Measurements from ENCODE around the gene GJD2. TPM values are rescaled to one million over a fixed set of nuclear protein-coding genes. Genes with fewer than 3 reads are reported as not detected.

GJD2 gene
- polyA plus RNA-seq, 1 of the 3 experiments (the other 2 are of a cell fraction): not detected

DNA sequence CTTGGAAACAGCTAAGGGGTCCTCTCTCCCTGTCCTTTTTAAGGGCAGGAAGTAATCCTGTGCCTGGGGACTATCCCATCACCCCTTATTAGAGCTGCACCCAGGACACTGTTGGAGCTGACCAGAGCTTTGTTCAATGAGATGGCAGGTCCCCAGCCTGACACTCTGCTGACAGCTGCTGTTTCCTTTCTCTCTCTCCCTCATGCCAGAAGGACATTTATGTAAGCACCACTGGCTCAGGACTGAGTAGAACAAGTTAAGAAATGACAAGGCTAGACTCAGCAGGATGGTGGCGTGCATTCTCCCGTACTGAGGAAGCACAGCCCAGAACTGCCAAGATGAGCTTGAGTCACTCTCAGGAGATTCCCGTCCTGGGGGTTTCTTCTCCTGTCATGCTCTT lies 17.3 kb downstream of the GJD2 start:
- ChIA-PET POLR2A (interaction anchor here (0.7 kb wide), 1 partner anchor 15 kb away, joined by 3 read pairs; no protein-coding TSS in a partner anchor), CTCF (interaction anchor here (1.1 kb wide), 1 partner anchor 11 kb away, joined by 3 read pairs; no protein-coding TSS in a partner anchor)
- 30% methylated on average over 3 of the region's 3 CpGs for WGBS (ENCODE audit: low lambda C conversion rate)
- H3K9ac ChIP-seq: no peak overlapping the region
- no peak overlapping the region for H2AFZ ChIP-seq (ENCODE audit: low read depth)
- peaks cover 7% of the 10 kb centered on the region; the same call in 1 of the 2 replicates for H3K27me3 ChIP-seq (ENCODE audit: insufficient read depth)
- H3K36me3 ChIP-seq (replicated peaks in 1 of 2; ENCODE audit: control insufficient read depth in 1 of 2, insufficient read depth in 2 of 2, low read length in 1 of 2): no peaks in the 10 kb centered on the region
- no peak overlapping the region for H3K4me3 ChIP-seq (ENCODE audit: low read depth in 2 of 2, low read length in 1 of 2)
- H3K27ac ChIP-seq (ENCODE audit: low read depth in 2 of 2, low read length in 1 of 2): no peak overlapping the region
- no peaks in the 10 kb centered on the region for H4K20me1 ChIP-seq (ENCODE audit: insufficient read depth)
- H3K9me2 ChIP-seq: no peaks in the 10 kb centered on the region
- TF ChIP-seq EP300 (IDR thresholded peaks at IDR 0.05; ENCODE audit: borderline replicate concordance in 1 of 2, low read depth in 1 of 2, low read length in 1 of 2): no peak
- no peak for TF ChIP-seq EZH2phosphoT487 (IDR thresholded peaks at IDR 0.05; ENCODE audit: borderline replicate concordance, low read depth)
- H3K4me1 ChIP-seq (ENCODE audit: control insufficient read depth in 1 of 2, insufficient read depth in 2 of 2, low read depth in 1 of 2, low read length in 1 of 2): no peaks in the 10 kb centered on the region
- no peak overlapping the region for H3K4me2 ChIP-seq
- H3F3A ChIP-seq (replicated peaks; ENCODE audit: insufficient read depth): no peaks in the 10 kb centered on the region
- H3K79me2 ChIP-seq (ENCODE audit: insufficient read depth): no peaks in the 10 kb centered on the region
- DNase-seq: no peak
- no peaks in the 10 kb centered on the region for H3K9me3 ChIP-seq

- H4K20me1 ChIP-seq (ENCODE audit: insufficient read depth): no peaks in the 10 kb centered on the region
- H2AFZ ChIP-seq (ENCODE audit: low read depth): no peak overlapping the region
- ChIA-PET CTCF (no interaction called here), POLR2A (no interaction called here)
- WGBS (ENCODE audit: low lambda C conversion rate): 43% methylated on average over 5 of the region's 5 CpGs
- H3K9me2 ChIP-seq: no peaks in the 10 kb centered on the region
- no peaks in the 10 kb centered on the region for H3K27me3 ChIP-seq (ENCODE audit: insufficient read depth)
- H3K36me3 ChIP-seq (replicated peaks in 1 of 2; ENCODE audit: control insufficient read depth in 1 of 2, insufficient read depth in 2 of 2, low read length in 1 of 2): no peaks in the 10 kb centered on the region
- DNase-seq: no peak
- no peak overlapping the region for H3K4me2 ChIP-seq
- no peaks in the 10 kb centered on the region for H3K4me1 ChIP-seq (ENCODE audit: control insufficient read depth in 1 of 2, insufficient read depth in 2 of 2, low read depth in 1 of 2, low read length in 1 of 2)
- no peaks in the 10 kb centered on the region for H3F3A ChIP-seq (replicated peaks; ENCODE audit: insufficient read depth)
- TF ChIP-seq ELF1 (IDR thresholded peaks at IDR 0.05): no peak
- no peak for TF ChIP-seq SIN3A (IDR thresholded peaks at IDR 0.05; ENCODE audit: borderline replicate concordance, low read depth, low read length)
- TF ChIP-seq, protein P1, sequence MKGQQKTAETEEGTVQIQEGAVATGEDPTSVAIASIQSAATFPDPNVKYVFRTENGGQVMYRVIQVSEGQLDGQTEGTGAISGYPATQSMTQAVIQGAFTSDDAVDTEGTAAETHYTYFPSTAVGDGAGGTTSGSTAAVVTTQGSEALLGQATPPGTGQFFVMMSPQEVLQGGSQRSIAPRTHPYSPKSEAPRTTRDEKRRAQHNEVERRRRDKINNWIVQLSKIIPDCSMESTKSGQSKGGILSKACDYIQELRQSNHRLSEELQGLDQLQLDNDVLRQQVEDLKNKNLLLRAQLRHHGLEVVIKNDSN (IDR thresholded peaks at IDR 0.05; ENCODE audit: borderline replicate concordance, low read depth): no peak
- TF ChIP-seq, protein P2, sequence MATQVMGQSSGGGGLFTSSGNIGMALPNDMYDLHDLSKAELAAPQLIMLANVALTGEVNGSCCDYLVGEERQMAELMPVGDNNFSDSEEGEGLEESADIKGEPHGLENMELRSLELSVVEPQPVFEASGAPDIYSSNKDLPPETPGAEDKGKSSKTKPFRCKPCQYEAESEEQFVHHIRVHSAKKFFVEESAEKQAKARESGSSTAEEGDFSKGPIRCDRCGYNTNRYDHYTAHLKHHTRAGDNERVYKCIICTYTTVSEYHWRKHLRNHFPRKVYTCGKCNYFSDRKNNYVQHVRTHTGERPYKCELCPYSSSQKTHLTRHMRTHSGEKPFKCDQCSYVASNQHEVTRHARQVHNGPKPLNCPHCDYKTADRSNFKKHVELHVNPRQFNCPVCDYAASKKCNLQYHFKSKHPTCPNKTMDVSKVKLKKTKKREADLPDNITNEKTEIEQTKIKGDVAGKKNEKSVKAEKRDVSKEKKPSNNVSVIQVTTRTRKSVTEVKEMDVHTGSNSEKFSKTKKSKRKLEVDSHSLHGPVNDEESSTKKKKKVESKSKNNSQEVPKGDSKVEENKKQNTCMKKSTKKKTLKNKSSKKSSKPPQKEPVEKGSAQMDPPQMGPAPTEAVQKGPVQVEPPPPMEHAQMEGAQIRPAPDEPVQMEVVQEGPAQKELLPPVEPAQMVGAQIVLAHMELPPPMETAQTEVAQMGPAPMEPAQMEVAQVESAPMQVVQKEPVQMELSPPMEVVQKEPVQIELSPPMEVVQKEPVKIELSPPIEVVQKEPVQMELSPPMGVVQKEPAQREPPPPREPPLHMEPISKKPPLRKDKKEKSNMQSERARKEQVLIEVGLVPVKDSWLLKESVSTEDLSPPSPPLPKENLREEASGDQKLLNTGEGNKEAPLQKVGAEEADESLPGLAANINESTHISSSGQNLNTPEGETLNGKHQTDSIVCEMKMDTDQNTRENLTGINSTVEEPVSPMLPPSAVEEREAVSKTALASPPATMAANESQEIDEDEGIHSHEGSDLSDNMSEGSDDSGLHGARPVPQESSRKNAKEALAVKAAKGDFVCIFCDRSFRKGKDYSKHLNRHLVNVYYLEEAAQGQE (IDR thresholded peaks at IDR 0.05; ENCODE audit: low read depth, low read length): peak; percentile 56; the same call in 1 of the 2 replicates
- TF ChIP-seq FOSL2 (IDR thresholded peaks at IDR 0.05; ENCODE audit: borderline replicate concordance, low read depth): no peak
- TF ChIP-seq TAF1 (IDR thresholded peaks at IDR 0.05; ENCODE audit: borderline replicate concordance, low read depth, low read length): no peak
- no peak overlapping the region for H3K9ac ChIP-seq
- H3K9me3 ChIP-seq: no peaks in the 10 kb centered on the region
- H3K4me3 ChIP-seq (ENCODE audit: low read depth in 2 of 2, low read length in 1 of 2): no peak overlapping the region
- no peak overlapping the region for H3K27ac ChIP-seq (ENCODE audit: low read depth in 2 of 2, low read length in 1 of 2)
- H3K79me2 ChIP-seq (ENCODE audit: insufficient read depth): no peaks in the 10 kb centered on the region
These were observed 20.5 kb downstream of the GJD2 start for GRCh38 chr15:34734303-34734702.
